HepG2 (cell line): ENCODE measurements around the gene SRP19. TPM values are rescaled to one million over a fixed set of nuclear protein-coding genes. Genes with fewer than 3 reads are reported as not detected.

Experiments
- ATAC-seq: fragments of 200-7000 bp; cut with Tn5 transposase; 3 replicates; pipeline ENCODE4 v1.9.1; 2020; ENCODE audit warnings: mild to moderate bottlenecking, moderate library complexity
- BruUV-seq: library from RNA; stranded (reverse); fragments of 400-500 nt; replicated peaks from 2 replicates; lab custom pipeline; 2021; lab: Mats Ljungman, UMichigan
- CTCF ChIA-PET: fragments of 300-600 bp; formaldehyde crosslinking; extraction: SDS; loops from one replicate; lab custom pipeline; 2021; ENCODE audit warnings: low total read pairs, inconsistent platforms, low intra/inter-chr PET ratio; lab: Yijun Ruan, JAX
- POLR2A ChIA-PET: fragments of 350-600 bp; sonication (Branson Sonifier 250); formaldehyde crosslinking; loops from one replicate; lab custom pipeline; 2020; ENCODE audit warnings: antibody characterized with exemption, inconsistent platforms; lab: Yijun Ruan, JAX
- DNase-seq: peaks from one replicate; pipeline ENCODE4 v3.0.0-alpha.2; 2015; ENCODE audit warnings: low spot score
- FAIRE-seq: peaks from 3 replicates; lab custom pipeline; 2011; peaks lifted over from hg19 to GRCh38; lab: Jason Lieb, UNC
- H2AFZ ChIP-seq: one replicate; pipeline ENCODE4 v1.6.1; 2011; ENCODE audit warnings: low read length, inconsistent platforms
- H3K27ac ChIP-seq: fragments of 300-600 bp; 3 replicates; pipeline ENCODE4 v1.8.0; 2011; ENCODE audit warnings: mixed run types, mild to moderate bottlenecking, mixed read lengths, low read length, inconsistent platforms; ENCODE audit not compliant: insufficient read depth; ENCODE audit errors: extremely low read length
- H3K27me3 ChIP-seq, 2 experiments: fragments of 200-600 bp in 1 of 2; 2 replicates in 1 of 2; 3 replicates in 1 of 2; pipeline versions ENCODE4 v1.6.0 to v1.8.0; 2011; ENCODE audit warnings: low read length in 2 of 2, mild to moderate bottlenecking in 2 of 2, moderate library complexity in 2 of 2, inconsistent platforms in 1 of 2; ENCODE audit not compliant: insufficient read depth in 2 of 2, control insufficient read depth in 1 of 2
- H3K36me3 ChIP-seq, 2 experiments: fragments of 200-600 bp in 1 of 2; replicated peaks in 1 of 2; 2 replicates in 1 of 2; 3 replicates in 1 of 2; pipeline versions ENCODE4 v1.5.1 to v1.8.0; 2011; ENCODE audit warnings: low read length in 2 of 2, inconsistent platforms in 1 of 2; ENCODE audit not compliant: insufficient read depth in 2 of 2, control insufficient read depth in 1 of 2
- H3K4me1 ChIP-seq: 2 replicates; pipeline ENCODE4 v1.5.1; 2012; ENCODE audit warnings: low read length, inconsistent platforms; ENCODE audit not compliant: insufficient read depth
- H3K4me2 ChIP-seq: 2 replicates; pipeline ENCODE4 v1.6.0; 2011; ENCODE audit warnings: low read depth, low read length, inconsistent platforms
- H3K4me3 ChIP-seq, 3 experiments: fragments of 200-600 bp in 1 of 3; sonication (generic), shearing (Covaris generic) in 1 of 3; replicated peaks in 1 of 3; 2 replicates each; pipeline ENCODE4 v1.5.1; 2011 to 2016; ENCODE audit warnings: low read length in 3 of 3, inconsistent platforms in 2 of 3, low read depth in 2 of 3, mild to moderate bottlenecking in 2 of 3, control low read depth in 1 of 3, mixed read lengths in 1 of 3; ENCODE audit not compliant: insufficient read depth in 1 of 3
- H3K79me2 ChIP-seq: one replicate; pipeline ENCODE4 v1.6.1; 2011; ENCODE audit warnings: low read length, inconsistent platforms; ENCODE audit not compliant: insufficient read depth
- H3K9ac ChIP-seq: 2 replicates; pipeline ENCODE4 v1.6.0; 2011; ENCODE audit warnings: mild to moderate bottlenecking, low read depth, low read length, inconsistent platforms; ENCODE audit not compliant: insufficient read depth
- H3K9me3 ChIP-seq: 2 replicates; pipeline ENCODE4 v1.5.1; 2012; ENCODE audit warnings: mild to moderate bottlenecking, low read length
- H4K20me1 ChIP-seq: 2 replicates; pipeline ENCODE4 v1.6.0; 2011; ENCODE audit warnings: inconsistent platforms, mild to moderate bottlenecking, low read length, moderate library complexity; ENCODE audit not compliant: insufficient read depth
- BRCA1 ChIP-seq: sonication (generic); formaldehyde crosslinking; IDR thresholded peaks from 2 replicates; pipeline ENCODE4 v1.4.0; 2020; ENCODE audit warnings: missing genetic modification reagents
- SOX6 ChIP-seq, 2 experiments: fragments of 450-650 bp in 1 of 2; sonication (generic) in 1 of 2; formaldehyde crosslinking in 1 of 2; IDR thresholded peaks; 2 replicates each; pipeline versions ENCODE4 v1.4.0 to v1.6.1; 2017 to 2020; ENCODE audit warnings: antibody characterized with exemption in 1 of 2, mild to moderate bottlenecking in 1 of 2, missing genetic modification reagents in 1 of 2
- ZFYVE20 ChIP-seq: sonication (generic); formaldehyde crosslinking; IDR thresholded peaks from 2 replicates; pipeline ENCODE4 v1.8.0; 2023; ENCODE audit warnings: low read depth, mild to moderate bottlenecking, moderate library complexity, missing genetic modification reagents, borderline replicate concordance
- ZNF670 ChIP-seq: sonication (generic); formaldehyde crosslinking; IDR thresholded peaks from 2 replicates; pipeline ENCODE4 v1.8.0; 2022; ENCODE audit warnings: mild to moderate bottlenecking, missing genetic modification reagents, borderline replicate concordance
- WGBS: methylation state at CpG from one replicate; pipeline ENCODE4 v1.1.6; 2017; ENCODE audit warnings: low lambda C conversion rate; 5-methylcytosine and 5-hydroxymethylcytosine counted together
- in situ Hi-C: cut with HindIII; loops from 2 replicates; pipeline ENCODE4 v1.10.0; 2017; ENCODE audit warnings: low pct_unique_long_range_greater_than_20kb; ENCODE audit not compliant: extremely low pct_ligation_motif_present
- intact Hi-C: fragments of 100-400 bp; cut with micrococcal nuclease; formaldehyde crosslinking; loops from one replicate; pipeline ENCODE4 v1.10.0; 2022; ENCODE audit not compliant: unreplicated experiment
- polyA plus RNA-seq, 8 experiments: library from polyadenylated mRNA; depleted of rRNA in 3 of 8; stranded (reverse) in 7 of 8; unstranded in 1 of 8; fragments of >200 nt; fragmentation: Illumina TruSeq in 4 of 8; extraction: Trizol in 4 of 8; gene quantifications; 2 replicates each; pipeline versions ENCODE4 v1.2.1 to v1.2.3, GENCODE V29; 2011 to 2016; ENCODE audit warnings: low read depth in 4 of 8, missing spikeins in 1 of 8, mixed read lengths in 1 of 8; ENCODE audit not compliant: insufficient read depth in 1 of 8
- total RNA-seq, 5 experiments: library from RNA; depleted of rRNA; stranded (reverse); fragments of >200 nt; fragmentation: Illumina TruSeq; extraction: Trizol; gene quantifications; 2 replicates each; pipeline ENCODE4 v1.2.3, GENCODE V29; 2016; ENCODE audit warnings: low read depth in 1 of 5

Gene SRP19
- total and polyA plus RNA-seq, 2 of the 13 experiments (the other 11 are each of a cell fraction or from before 2014, with no cell fraction given) = 46.9 to 143 TPM

DNA sequence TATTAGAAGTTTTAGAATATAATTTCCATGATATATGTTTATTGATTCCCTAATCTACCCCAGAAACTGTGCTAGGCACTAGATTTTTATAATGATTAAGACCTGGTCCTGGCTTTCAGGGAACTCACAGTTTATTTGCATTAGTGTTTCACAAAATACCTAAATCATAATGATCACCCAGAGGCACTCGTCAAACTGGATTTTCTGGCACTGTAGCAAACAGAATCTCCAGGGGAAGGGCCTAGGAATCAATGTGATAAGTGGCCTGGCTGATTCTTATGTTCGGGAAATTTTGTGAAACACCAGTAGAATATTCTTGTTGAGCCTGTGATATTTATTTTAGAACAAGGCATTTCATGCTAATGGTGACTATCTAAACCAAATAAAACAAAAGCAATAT lies 37.4 kb upstream of the SRP19 start:
- Histone ChIP-seq H3K9ac (no peak overlapping the region), H3K36me3 (peaks cover 9 to 30% of the 10 kb centered on the region in 2 experiments; a peak in 4 of 5 replicates), H2AFZ (no peak overlapping the region), H3K4me3 (no peak overlapping the region), H3K27ac (no peak overlapping the region), H4K20me1 (no peaks in the 10 kb centered on the region), H3K27me3 (no peaks in the 10 kb centered on the region), H3K79me2 (no peaks in the 10 kb centered on the region), H3K4me2 (no peak overlapping the region), H3K4me1 (no peaks in the 10 kb centered on the region), H3K9me3 (no peaks in the 10 kb centered on the region)
- DNase-seq = no peak
- no peak for FAIRE-seq
- 96% methylated on average over 2 of the region's 2 CpGs for WGBS
- BruUV-seq = no TSS peak
- TF ChIP-seq SOX6 (IDR thresholded peaks at IDR 0.05) (no peak), SOX6 (CRISPR knock-in tag; IDR thresholded peaks at IDR 0.05) (no peak)
- POLR2A ChIA-PET = no interaction called here
- CTCF ChIA-PET = no interaction called here
- ATAC-seq = no peak
- in situ Hi-C loops = no loop called here
- intact Hi-C loops = no loop called here

DNA sequence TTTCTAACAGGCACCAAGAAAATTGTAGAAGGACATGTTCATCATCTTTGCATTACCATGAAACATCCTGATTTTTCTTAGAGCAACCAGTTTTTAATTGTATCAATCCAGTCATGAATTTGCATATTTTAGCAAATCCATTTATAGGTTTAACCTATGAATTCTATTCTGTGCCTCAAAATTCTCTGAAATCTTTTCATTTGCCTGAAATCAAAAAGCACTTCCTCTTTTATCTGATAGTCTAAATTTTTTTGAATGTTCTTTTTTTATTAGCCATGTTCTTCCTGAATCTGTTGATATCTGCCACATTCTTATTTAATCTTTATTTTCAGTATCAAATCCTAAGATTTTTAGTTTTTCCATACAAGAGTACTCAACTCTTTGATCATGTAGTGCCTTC lies 36.9 kb upstream of the SRP19 start:
- Histone ChIP-seq H3K79me2 (no peaks in the 10 kb centered on the region), H3K4me1 (no peaks in the 10 kb centered on the region), H3K9ac (no peak overlapping the region), H3K36me3 (peaks cover 9 to 25% of the 10 kb centered on the region in 2 experiments; a peak in 4 of 5 replicates), H3K27ac (no peak overlapping the region), H3K27me3 (no peaks in the 10 kb centered on the region), H2AFZ (no peak overlapping the region), H3K4me2 (no peak overlapping the region), H3K4me3 (no peak overlapping the region), H3K9me3 (no peaks in the 10 kb centered on the region), H4K20me1 (no peaks in the 10 kb centered on the region)
- ATAC-seq = no peak
- BruUV-seq = no TSS peak
- ChIA-PET POLR2A (no interaction called here), CTCF (no interaction called here)
- TF ChIP-seq ZNF670 (CRISPR knock-in tag) = no peak
- TF ChIP-seq ZFYVE20 (CRISPR knock-in tag) = no peak
- no peak for TF ChIP-seq BRCA1
- DNase-seq = no peak
- intact Hi-C loops = no loop called here
- in situ Hi-C loops = no loop called here
- FAIRE-seq = no peak
